HEK293T (cell line): ENCODE results near the gene USHBP1.
A peak's percentile ranks its signal among the peaks of the same experiment; 100 is the strongest.
"Not testable (repeated sequence)": the region's sequence is repeated elsewhere in the genome, so short reads cannot be mapped to it uniquely, and the experiment has no call there.

ENCODE experiments used
- CTCF ChIA-PET: fragments of 350-600 bp; formaldehyde crosslinking; extraction: SDS; loops from one replicate; lab custom pipeline; 2021; ENCODE audit warnings: antibody characterized with exemption, inconsistent platforms; lab: Yijun Ruan, JAX
- POLR2A ChIA-PET: fragments of 350-600 bp; formaldehyde crosslinking; extraction: SDS; loops from one replicate; lab custom pipeline; 2020; ENCODE audit warnings: antibody characterized with exemption, inconsistent platforms; lab: Yijun Ruan, JAX
- DNase-seq: peaks from one replicate; pipeline ENCODE4 v3.0.0; 2012; ENCODE audit warnings: mixed read lengths; ENCODE audit errors: extremely low spot score
- ARNT ChIP-seq: fragments of 450-650 bp; IDR thresholded peaks from 2 replicates; pipeline ENCODE4 v1.6.1; 2017; ENCODE audit warnings: mild to moderate bottlenecking
- BHLHE40 ChIP-seq: fragments of 450-650 bp; IDR thresholded peaks from 2 replicates; pipeline ENCODE4 v1.6.1; 2016; ENCODE audit warnings: mild to moderate bottlenecking, moderate library complexity, borderline replicate concordance
- CTBP1 ChIP-seq: fragments of 450-650 bp; IDR thresholded peaks from 2 replicates; pipeline ENCODE4 v1.6.1; 2016; ENCODE audit warnings: borderline replicate concordance
- ELF4 ChIP-seq: fragments of 450-650 bp; IDR thresholded peaks from 2 replicates; pipeline ENCODE4 v1.6.1; 2017; ENCODE audit warnings: antibody characterized with exemption
- FOXA1 ChIP-seq: fragments of 450-650 bp; IDR thresholded peaks from 2 replicates; pipeline ENCODE4 v1.6.1; 2016; ENCODE audit warnings: mild to moderate bottlenecking
- FOXK2 ChIP-seq: fragments of 450-650 bp; IDR thresholded peaks from 2 replicates; pipeline ENCODE4 v1.6.1; 2016; ENCODE audit warnings: mild to moderate bottlenecking
- FOXM1 ChIP-seq: fragments of 450-650 bp; IDR thresholded peaks from 2 replicates; pipeline ENCODE4 v1.6.1; 2017; ENCODE audit warnings: mild to moderate bottlenecking, borderline replicate concordance
- HDGF ChIP-seq: fragments of 450-650 bp; IDR thresholded peaks from 2 replicates; pipeline ENCODE4 v1.6.1; 2017; ENCODE audit warnings: antibody characterized with exemption, borderline replicate concordance
- L3MBTL2 ChIP-seq: fragments of 450-650 bp; conservative IDR thresholded peaks from 2 replicates; pipeline ENCODE4 v1.6.1; 2016; ENCODE audit warnings: mild to moderate bottlenecking
- LEF1 ChIP-seq: fragments of 450-650 bp; IDR thresholded peaks from 2 replicates; pipeline ENCODE4 v1.6.1; 2017; ENCODE audit warnings: mild to moderate bottlenecking, borderline replicate concordance
- NFRKB ChIP-seq: fragments of 450-650 bp; IDR thresholded peaks from 2 replicates; pipeline ENCODE4 v1.6.1; 2016; ENCODE audit warnings: mild to moderate bottlenecking, moderate library complexity
- PKNOX1 ChIP-seq: fragments of 450-650 bp; IDR thresholded peaks from 2 replicates; pipeline ENCODE4 v1.6.1; 2016
- SP1 ChIP-seq: fragments of 450-650 bp; IDR thresholded peaks from 2 replicates; pipeline ENCODE4 v1.6.1; 2017
- SUZ12 ChIP-seq: fragments of 450-650 bp; IDR thresholded peaks from 2 replicates; pipeline ENCODE4 v1.6.1; 2016; ENCODE audit warnings: mild to moderate bottlenecking
- TARDBP ChIP-seq: fragments of 450-650 bp; IDR thresholded peaks from 2 replicates; pipeline ENCODE4 v1.6.1; 2016
- ZNF384 ChIP-seq: fragments of 450-650 bp; IDR thresholded peaks from 2 replicates; pipeline ENCODE4 v1.6.1; 2016

USHBP1 gene

GRCh38 chr19:17283504-17283996, 19.0 kb upstream of the USHBP1 start:
- ChIA-PET CTCF (interaction anchor here (0.7 to 1.1 kb wide), 2 partner anchors 17 to 49 kb away, joined by 3 to 5 read pairs; partner anchors contain the start of gene BABAM1), POLR2A (no interaction called here)
- DNase-seq, result no peak
- TF ChIP-seq CTBP1 (no peak), FOXM1 (no peak), SP1 (no peak), PKNOX1 (no peak), L3MBTL2 (no peak), TARDBP (no peak), BHLHE40 (no peak), ARNT (no peak), SUZ12 (no peak), NFRKB (no peak), ELF4 (no peak), LEF1 (no peak), ZNF384 (no peak), FOXK2 (no peak), HDGF (no peak), FOXA1 (no peak)

GRCh38 chr19:17282488-17283125, 18.1 kb upstream of the USHBP1 start:
- DNase-seq, result peak; percentile 87
- TF ChIP-seq ELF4 (no peak), L3MBTL2 (peak; percentile 75), NFRKB (no peak), SUZ12 (no peak)
- ChIA-PET CTCF (interaction anchor here (0.6 to 1.0 kb wide), 3 partner anchors 22 to 261 kb away, joined by 3 to 4 read pairs (median 3); no protein-coding TSS in a partner anchor), POLR2A (no interaction called here)

- ChIA-PET CTCF (interaction anchor here (0.9 to 1.0 kb wide), 2 partner anchors 21 to 76 kb away, joined by 3 to 4 read pairs; no protein-coding TSS in a partner anchor), POLR2A (interaction anchor here (0.6 to 1.2 kb wide), 3 partner anchors 9 to 15 kb away, joined by 3 to 6 read pairs (median 4); partner anchors contain the start of gene BABAM1)
- TF ChIP-seq HDGF (no peak), BHLHE40 (no peak), FOXK2 (no peak), SUZ12 (no peak)
- no peak for DNase-seq
Measured at GRCh38 chr19:17281391-17282304, 17.1 kb upstream of the USHBP1 start, which contains the start of gene ANKLE1. Gene ANKLE1, plus strand, starts transcription at chr19:17281901. Its CDS starts 20 bp downstream, at chr19:17281921.

- ChIA-PET CTCF (interaction anchor here (1.2 to 1.4 kb wide), 2 partner anchors 26 to 74 kb away, joined by 3 read pairs; partner anchors contain the start of gene MRPL34), POLR2A (interaction anchor here (1.0 to 1.8 kb wide), 3 partner anchors 14 to 64 kb away, joined by 3 to 6 read pairs (median 4); partner anchors contain the start of gene USE1)
- DNase-seq, result no peak
- no peak for TF ChIP-seq CTBP1
- no peak for TF ChIP-seq SP1
- no peak for TF ChIP-seq SUZ12
- no peak for TF ChIP-seq ZNF384
- no peak for TF ChIP-seq FOXK2
- no peak for TF ChIP-seq LEF1
- no peak for TF ChIP-seq ELF4
- TF ChIP-seq ARNT, result no peak
- TF ChIP-seq FOXA1, result no peak
Measured at GRCh38 chr19:17279436-17279835, 14.9 kb upstream of the USHBP1 start.

- no peak for TF ChIP-seq ZNF384
- TF ChIP-seq TARDBP, result no peak
- TF ChIP-seq ELF4, result no peak
- TF ChIP-seq BHLHE40, result no peak
- no peak for TF ChIP-seq CTBP1
- TF ChIP-seq SP1, result no peak
- TF ChIP-seq FOXM1, result no peak
- TF ChIP-seq FOXA1, result no peak
- TF ChIP-seq HDGF, result no peak
- TF ChIP-seq NFRKB, result no peak
- TF ChIP-seq LEF1, result no peak
- no peak for TF ChIP-seq ARNT
- no peak for TF ChIP-seq SUZ12
- ChIA-PET CTCF (no interaction called here), POLR2A (no interaction called here)
- DNase-seq, result no peak
Measured at GRCh38 chr19:17275441-17276175, 11.1 kb upstream of the USHBP1 start.

- POLR2A ChIA-PET, CTCF ChIA-PET, DNase-seq: not testable (repeated sequence)
Measured at GRCh38 chr19:17274892-17275291, 10.3 kb upstream of the USHBP1 start.

- CTCF ChIA-PET, result no interaction called here
- POLR2A ChIA-PET, result no interaction called here
- no peak for DNase-seq
- TF ChIP-seq FOXM1 (no peak), TARDBP (no peak), SUZ12 (no peak), ZNF384 (no peak), HDGF (no peak), BHLHE40 (no peak), ARNT (no peak), CTBP1 (no peak), NFRKB (no peak)
Measured at GRCh38 chr19:17268754-17269153, 4.2 kb upstream of the USHBP1 start.
